Measurements from ENCODE around the gene STAT5B.

STAT5B gene

GRCh38 chr17:42169351-42169750, 106.8 kb downstream of the STAT5B start:
- H3K4me3 ChIP-seq (ENCODE audit: insufficient read depth in 1 of 2, low read depth in 1 of 2, low read length in 2 of 2), result no peak overlapping the region
- H3K4me2 ChIP-seq (ENCODE audit: low read length, poor library complexity, severe bottlenecking), result no peak overlapping the region
- no peaks in the 10 kb centered on the region for H3K36me3 ChIP-seq (ENCODE audit: control insufficient read depth in 1 of 2, insufficient read depth in 2 of 2, low read depth in 1 of 2, low read length in 2 of 2)
- WGBS, result 96% methylated on average over 27 of the region's 29 CpGs
- no peak overlapping the region for H4K91ac ChIP-seq (ENCODE audit: low read length)
- no peak overlapping the region for H2BK12ac ChIP-seq (ENCODE audit: low read length in 2 of 2)
- H3K79me1 ChIP-seq (replicated peaks; ENCODE audit: low read length, poor library complexity, severe bottlenecking), result no peaks in the 10 kb centered on the region
- no peak overlapping the region for H2AFZ ChIP-seq (ENCODE audit: low read depth, low read length)
- no peak overlapping the region for H2BK5ac ChIP-seq (ENCODE audit: low read depth, low read length, poor library complexity, severe bottlenecking)
- no peak overlapping the region for H3K23ac ChIP-seq (ENCODE audit: low read length in 2 of 2)
- H3K18ac ChIP-seq (ENCODE audit: low read depth in 1 of 2, low read length in 2 of 2), result no peak overlapping the region
- no peak overlapping the region for H3K4ac ChIP-seq (ENCODE audit: low read depth in 1 of 2, low read length in 2 of 2)
- no peak for DNase-seq
- H3K14ac ChIP-seq (ENCODE audit: low read length in 2 of 2), result no peak overlapping the region
- no peak overlapping the region for H2BK120ac ChIP-seq (ENCODE audit: low read depth, low read length)
- H3K9ac ChIP-seq (ENCODE audit: low read length), result no peak overlapping the region
- no peaks in the 10 kb centered on the region for H3K9me3 ChIP-seq (ENCODE audit: control insufficient read depth, low read length)
- H3K27ac ChIP-seq (ENCODE audit: low read length, poor library complexity, severe bottlenecking), result no peak overlapping the region
- peaks cover 2% of the 10 kb centered on the region for H3K4me1 ChIP-seq (ENCODE audit: control insufficient read depth, insufficient read depth, low read depth, low read length)
- no peak overlapping the region for H2BK15ac ChIP-seq (ENCODE audit: low read depth, poor library complexity, severe bottlenecking)
- H4K8ac ChIP-seq (ENCODE audit: low read length), result no peak overlapping the region
- H2AK5ac ChIP-seq (ENCODE audit: low read length, severe bottlenecking), result no peak overlapping the region
- peaks cover 31 to 44% of the 10 kb centered on the region in 2 experiments for H3K27me3 ChIP-seq (ENCODE audit: control insufficient read depth in 1 of 2, insufficient read depth in 1 of 2, low read length in 2 of 2)

GRCh38 chr17:42167807-42168206, 108.4 kb downstream of the STAT5B start:
- no peak overlapping the region for H2BK12ac ChIP-seq (ENCODE audit: low read length in 2 of 2)
- no peaks in the 10 kb centered on the region for H3K79me1 ChIP-seq (replicated peaks; ENCODE audit: low read length, poor library complexity, severe bottlenecking)
- H2AK5ac ChIP-seq (ENCODE audit: low read length, severe bottlenecking), result no peak overlapping the region
- 86% methylated on average over 8 of the region's 8 CpGs for WGBS
- H4K91ac ChIP-seq (ENCODE audit: low read length), result no peak overlapping the region
- H2AFZ ChIP-seq (ENCODE audit: low read depth, low read length), result no peak overlapping the region
- no peak overlapping the region for H3K14ac ChIP-seq (ENCODE audit: low read length in 2 of 2)
- no peak overlapping the region for H2BK15ac ChIP-seq (ENCODE audit: low read depth, poor library complexity, severe bottlenecking)
- no peaks in the 10 kb centered on the region for H3K9me3 ChIP-seq (ENCODE audit: control insufficient read depth, low read length)
- peaks cover 2% of the 10 kb centered on the region for H3K4me1 ChIP-seq (ENCODE audit: control insufficient read depth, insufficient read depth, low read depth, low read length)
- H3K36me3 ChIP-seq (ENCODE audit: control insufficient read depth in 1 of 2, insufficient read depth in 2 of 2, low read depth in 1 of 2, low read length in 2 of 2), result no peaks in the 10 kb centered on the region
- DNase-seq, result no peak
- H3K9ac ChIP-seq (ENCODE audit: low read length), result no peak overlapping the region
- no peak overlapping the region for H2BK5ac ChIP-seq (ENCODE audit: low read depth, low read length, poor library complexity, severe bottlenecking)
- no peak overlapping the region for H3K4ac ChIP-seq (ENCODE audit: low read depth in 1 of 2, low read length in 2 of 2)
- H3K23ac ChIP-seq (ENCODE audit: low read length in 2 of 2), result no peak overlapping the region
- no peak overlapping the region for H3K18ac ChIP-seq (ENCODE audit: low read depth in 1 of 2, low read length in 2 of 2)
- no peak overlapping the region for H2BK120ac ChIP-seq (ENCODE audit: low read depth, low read length)
- peaks cover 20 to 40% of the 10 kb centered on the region in 2 experiments for H3K27me3 ChIP-seq (ENCODE audit: control insufficient read depth in 1 of 2, insufficient read depth in 1 of 2, low read length in 2 of 2)
- H3K27ac ChIP-seq (ENCODE audit: low read length, poor library complexity, severe bottlenecking), result no peak overlapping the region
- H3K4me3 ChIP-seq (ENCODE audit: insufficient read depth in 1 of 2, low read depth in 1 of 2, low read length in 2 of 2), result no peak overlapping the region
- H3K4me2 ChIP-seq (ENCODE audit: low read length, poor library complexity, severe bottlenecking), result no peak overlapping the region
- H4K8ac ChIP-seq (ENCODE audit: low read length), result no peak overlapping the region

- H3K4me3 ChIP-seq (ENCODE audit: insufficient read depth in 1 of 2, low read depth in 1 of 2, low read length in 2 of 2), result no peak overlapping the region
- 93% methylated on average over 19 of the region's 19 CpGs for WGBS
- no peak overlapping the region for H3K9ac ChIP-seq (ENCODE audit: low read length)
- no peak overlapping the region for H2BK120ac ChIP-seq (ENCODE audit: low read depth, low read length)
- no peaks in the 10 kb centered on the region for H3K79me1 ChIP-seq (replicated peaks; ENCODE audit: low read length, poor library complexity, severe bottlenecking)
- no peak overlapping the region for H2BK15ac ChIP-seq (ENCODE audit: low read depth, poor library complexity, severe bottlenecking)
- H3K27me3 ChIP-seq (ENCODE audit: control insufficient read depth in 1 of 2, insufficient read depth in 1 of 2, low read length in 2 of 2), result peaks cover 10 to 29% of the 10 kb centered on the region in 2 experiments
- H3K23ac ChIP-seq (ENCODE audit: low read length in 2 of 2), result no peak overlapping the region
- no peak overlapping the region for H3K4ac ChIP-seq (ENCODE audit: low read depth in 1 of 2, low read length in 2 of 2)
- no peak overlapping the region for H2BK12ac ChIP-seq (ENCODE audit: low read length in 2 of 2)
- no peaks in the 10 kb centered on the region for H3K36me3 ChIP-seq (ENCODE audit: control insufficient read depth in 1 of 2, insufficient read depth in 2 of 2, low read depth in 1 of 2, low read length in 2 of 2)
- H3K27ac ChIP-seq (ENCODE audit: low read length, poor library complexity, severe bottlenecking), result no peak overlapping the region
- no peak overlapping the region for H3K4me2 ChIP-seq (ENCODE audit: low read length, poor library complexity, severe bottlenecking)
- H2AK5ac ChIP-seq (ENCODE audit: low read length, severe bottlenecking), result no peak overlapping the region
- no peaks in the 10 kb centered on the region for H3K4me1 ChIP-seq (ENCODE audit: control insufficient read depth, insufficient read depth, low read depth, low read length)
- H3K9me3 ChIP-seq (ENCODE audit: control insufficient read depth, low read length), result no peaks in the 10 kb centered on the region
- no peak overlapping the region for H3K14ac ChIP-seq (ENCODE audit: low read length in 2 of 2)
- H3K18ac ChIP-seq (ENCODE audit: low read depth in 1 of 2, low read length in 2 of 2), result no peak overlapping the region
- H2AFZ ChIP-seq (ENCODE audit: low read depth, low read length), result no peak overlapping the region
- no peak overlapping the region for H2BK5ac ChIP-seq (ENCODE audit: low read depth, low read length, poor library complexity, severe bottlenecking)
- no peak overlapping the region for H4K8ac ChIP-seq (ENCODE audit: low read length)
- DNase-seq, result no peak
- H4K91ac ChIP-seq (ENCODE audit: low read length), result no peak overlapping the region
These were observed 109.9 kb downstream of the STAT5B start for GRCh38 chr17:42166196-42166763.

- WGBS, result 86% methylated on average over 6 of the region's 6 CpGs
- no peak overlapping the region for H3K18ac ChIP-seq (ENCODE audit: low read depth in 1 of 2, low read length in 2 of 2)
- H3K23ac ChIP-seq (ENCODE audit: low read length in 2 of 2), result no peak overlapping the region
- no peaks in the 10 kb centered on the region for H3K36me3 ChIP-seq (ENCODE audit: control insufficient read depth in 1 of 2, insufficient read depth in 2 of 2, low read depth in 1 of 2, low read length in 2 of 2)
- H3K4me3 ChIP-seq (ENCODE audit: insufficient read depth in 1 of 2, low read depth in 1 of 2, low read length in 2 of 2), result no peak overlapping the region
- no peak overlapping the region for H3K14ac ChIP-seq (ENCODE audit: low read length in 2 of 2)
- no peak overlapping the region for H3K9ac ChIP-seq (ENCODE audit: low read length)
- H3K79me1 ChIP-seq (replicated peaks; ENCODE audit: low read length, poor library complexity, severe bottlenecking), result no peaks in the 10 kb centered on the region
- H4K8ac ChIP-seq (ENCODE audit: low read length), result no peak overlapping the region
- H2BK15ac ChIP-seq (ENCODE audit: low read depth, poor library complexity, severe bottlenecking), result no peak overlapping the region
- no peak for DNase-seq
- H3K4me2 ChIP-seq (ENCODE audit: low read length, poor library complexity, severe bottlenecking), result no peak overlapping the region
- H2BK5ac ChIP-seq (ENCODE audit: low read depth, low read length, poor library complexity, severe bottlenecking), result no peak overlapping the region
- H3K4me1 ChIP-seq (ENCODE audit: control insufficient read depth, insufficient read depth, low read depth, low read length), result no peaks in the 10 kb centered on the region
- H3K27ac ChIP-seq (ENCODE audit: low read length, poor library complexity, severe bottlenecking), result no peak overlapping the region
- H2BK120ac ChIP-seq (ENCODE audit: low read depth, low read length), result no peak overlapping the region
- H4K91ac ChIP-seq (ENCODE audit: low read length), result no peak overlapping the region
- no peak overlapping the region for H2BK12ac ChIP-seq (ENCODE audit: low read length in 2 of 2)
- no peaks in the 10 kb centered on the region for H3K9me3 ChIP-seq (ENCODE audit: control insufficient read depth, low read length)
- H2AK5ac ChIP-seq (ENCODE audit: low read length, severe bottlenecking), result no peak overlapping the region
- H3K4ac ChIP-seq (ENCODE audit: low read depth in 1 of 2, low read length in 2 of 2), result no peak overlapping the region
- peaks cover 5 to 24% of the 10 kb centered on the region in 2 experiments for H3K27me3 ChIP-seq (ENCODE audit: control insufficient read depth in 1 of 2, insufficient read depth in 1 of 2, low read length in 2 of 2)
- H2AFZ ChIP-seq (ENCODE audit: low read depth, low read length), result no peak overlapping the region
These were observed 110.4 kb downstream of the STAT5B start for GRCh38 chr17:42165751-42166150.
